ENCODE data around the gene FABP3.

DNA sequence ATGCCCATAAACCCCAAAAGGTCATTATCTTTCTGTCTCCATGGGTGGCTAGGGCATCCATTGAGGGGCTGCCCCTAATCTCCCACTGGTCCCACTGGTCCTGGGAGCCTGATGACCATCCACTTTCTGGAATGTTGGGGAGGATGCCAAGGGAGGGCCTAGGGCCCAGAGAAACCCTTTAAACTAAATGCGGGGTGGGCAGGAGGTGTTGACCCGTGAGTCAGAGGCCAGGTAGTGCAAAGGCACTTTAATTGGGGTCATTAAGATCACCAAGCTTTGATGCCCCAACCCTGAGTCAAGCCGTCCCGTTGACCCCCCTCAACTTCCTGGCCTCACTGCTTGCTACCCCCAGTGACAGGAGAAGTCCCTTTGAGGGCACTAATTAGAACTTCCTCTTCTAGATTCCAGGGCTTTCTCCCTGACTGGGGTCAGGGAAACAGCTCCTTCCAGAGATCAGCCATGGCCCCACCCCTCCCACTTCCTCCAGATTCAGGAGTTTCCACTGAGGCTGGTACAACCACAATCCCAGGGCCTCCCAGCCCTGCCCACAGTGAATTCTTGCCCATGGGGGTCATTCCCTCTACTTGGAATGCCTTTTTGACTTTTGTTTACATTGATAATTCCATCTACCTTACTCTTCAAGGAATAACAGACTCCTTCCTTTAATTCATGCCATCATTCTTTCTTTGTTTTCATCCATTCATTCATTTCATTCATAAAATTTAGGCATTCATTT lies 24.7 kb upstream of the FABP3 start:
- TF ChIP-seq CTCF (IDR thresholded peaks at IDR 0.05), result no peak
- no peak for TF ChIP-seq POLR2A (IDR thresholded peaks at IDR 0.05)
